ENCODE results near the gene CLECL1. TPM values are rescaled to one million over a fixed set of nuclear protein-coding genes. Genes with fewer than 3 reads are reported as not detected.

CLECL1 gene
- total and polyA plus RNA-seq, 12 donors: 0.25 to 3.6 (median 0.54) TPM; not detected in 9

DNA sequence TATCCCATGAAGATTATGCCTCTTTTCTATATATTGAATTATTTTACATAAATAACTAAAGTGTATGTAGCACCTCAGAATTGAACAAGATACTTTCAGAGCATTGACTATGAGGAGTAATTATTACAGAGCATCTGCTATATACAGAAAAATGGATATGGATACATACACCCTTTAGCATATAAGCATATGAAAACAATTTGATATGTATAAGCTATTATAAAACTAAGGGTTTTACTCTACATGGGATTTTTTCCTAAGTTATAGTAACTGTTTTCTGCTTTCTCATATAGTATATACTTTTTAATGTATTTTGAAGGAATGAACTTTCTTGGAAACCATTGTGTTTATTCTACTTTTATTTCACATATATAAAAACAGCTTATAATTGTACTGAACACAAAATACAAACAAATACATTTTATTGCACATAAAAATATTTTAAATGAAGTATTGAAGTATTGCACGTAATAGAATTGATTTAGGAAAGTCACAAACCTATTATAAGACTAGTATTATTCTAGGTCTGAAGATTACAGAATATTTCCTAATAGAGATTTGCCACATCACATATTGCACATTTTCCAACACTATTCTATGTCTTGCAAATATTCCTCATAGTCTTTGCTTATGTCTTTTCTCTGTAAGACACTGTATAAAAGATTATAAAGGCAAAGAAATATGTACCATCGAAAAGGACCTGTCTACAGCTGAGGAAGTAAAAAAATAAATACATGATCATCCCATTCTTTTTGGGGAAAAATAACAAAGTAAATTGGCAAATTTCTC is 19.4 kb upstream of the CLECL1 start:
- no peaks in the 10 kb centered on the region for H3K9me3 ChIP-seq
- no peak overlapping the region for H3K27ac ChIP-seq
- peaks cover 0 to 14% (median 0%) of the 10 kb centered on the region in 9 donors for H3K4me1 ChIP-seq
- no peak overlapping the region for H3K4me3 ChIP-seq
- no peaks in the 10 kb centered on the region for H3K27me3 ChIP-seq
- ATAC-seq (no peak), DNase-seq (no peak)
- H3K36me3 ChIP-seq: peaks cover 0 to 39% (median 0%) of the 10 kb centered on the region in 9 donors
- WGBS, 2 donors: 91 to 96% methylated on average over 2 of the region's 2 CpGs
- intact Hi-C loops (cut with DNase I): loop anchor here in 7 of 10 donors (2.0 to 5.0 kb wide), 7 partner anchors 40 to 390 kb away; no protein-coding TSS in a partner anchor
- no peak for TF ChIP-seq CTCF (IDR thresholded peaks at IDR 0.05)

GRCh38 chr12:9751204-9752144 is 18.6 kb upstream of the CLECL1 start:
- DNase-seq: no peak

DNA sequence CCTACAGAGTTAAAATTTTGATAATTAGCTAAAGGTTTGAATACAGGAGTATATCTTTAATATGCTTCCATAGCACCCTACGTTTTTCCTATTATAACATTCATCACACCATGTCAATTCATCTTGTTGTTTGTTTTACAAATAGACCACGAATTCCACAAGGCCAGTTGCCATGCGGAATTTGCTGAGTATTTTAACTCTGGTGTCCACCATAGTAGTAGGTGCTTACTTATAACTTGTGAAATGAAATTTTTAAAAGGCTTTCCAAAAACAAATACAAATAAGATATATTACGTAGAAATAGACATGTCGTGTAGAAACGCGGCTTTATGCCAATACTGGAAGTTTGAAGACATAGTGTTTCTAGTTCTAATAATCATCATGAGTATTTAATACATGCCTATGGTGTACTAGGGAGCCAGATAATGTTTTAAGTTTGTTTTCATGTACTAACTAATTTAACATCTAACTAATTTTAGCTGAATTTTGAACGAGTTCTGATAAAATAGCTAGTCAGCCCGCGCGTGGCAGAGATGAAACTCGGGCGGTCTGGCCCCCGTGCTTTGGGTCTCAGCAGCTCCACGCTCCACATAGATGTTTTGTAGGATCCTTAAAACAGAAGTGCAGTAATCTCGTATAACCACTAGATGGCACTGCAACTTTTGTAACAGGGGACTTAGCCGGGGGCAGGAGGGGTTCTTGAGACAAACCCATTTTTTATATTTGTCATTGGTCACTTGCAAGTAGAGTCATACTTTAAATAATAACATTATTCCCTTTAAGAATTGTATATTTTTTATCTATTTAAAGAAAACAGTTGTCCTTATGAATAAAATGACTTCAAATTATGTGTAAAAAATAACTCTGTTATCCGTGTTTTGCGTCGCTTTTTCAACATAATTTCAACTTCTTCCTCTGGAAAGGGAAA is 17.6 kb upstream of the CLECL1 start:
- no peaks in the 10 kb centered on the region for H3K27me3 ChIP-seq
- no peaks in the 10 kb centered on the region for H3K9me3 ChIP-seq
- intact Hi-C loops (cut with DNase I): loop anchor here in 8 of 10 donors (2.0 to 5.0 kb wide), 9 partner anchors 42 to 392 kb away; no protein-coding TSS in a partner anchor
- peak; percentile 68 to 91 (median 84) for TF ChIP-seq CTCF (IDR thresholded peaks at IDR 0.05)
- no peak overlapping the region for H3K27ac ChIP-seq
- peaks cover 0 to 14% (median 0%) of the 10 kb centered on the region in 9 donors for H3K4me1 ChIP-seq
- H3K4me3 ChIP-seq: peak overlapping the region in 6 of 10 donors; percentile 6 to 29 (median 19)
- ATAC-seq: peak in 7 of 8 donors; percentile 71 to 92 (median 78)
- peak in 1 of 2 donors; percentile 48 for DNase-seq
- 21 to 22% methylated on average over 20 of the region's 20 CpGs for WGBS, 2 donors
- peaks cover 0 to 28% (median 0%) of the 10 kb centered on the region in 9 donors for H3K36me3 ChIP-seq

More at GRCh38 chr12:9751204-9752144, 18.6 kb upstream of the CLECL1 start:
- peaks cover 0 to 37% (median 0%) of the 10 kb centered on the region in 9 donors for H3K36me3 ChIP-seq
- peaks cover 0 to 14% (median 0%) of the 10 kb centered on the region in 9 donors for H3K4me1 ChIP-seq
- 56 to 66% methylated on average over 9 of the region's 9 CpGs for WGBS, 2 donors
- H3K9me3 ChIP-seq: no peaks in the 10 kb centered on the region
- peak in 3 of 9 donors; percentile 23 to 42 (median 35) for TF ChIP-seq CTCF (IDR thresholded peaks at IDR 0.05)
- H3K27me3 ChIP-seq: no peaks in the 10 kb centered on the region
- intact Hi-C loops (cut with DNase I): loop anchor here in 8 of 10 donors (2.0 to 5.0 kb wide), 9 partner anchors 41 to 391 kb away; no protein-coding TSS in a partner anchor
- ATAC-seq: peak in 3 of 8 donors; percentile 58 to 80 (median 72)
- H3K4me3 ChIP-seq: peak overlapping the region in 5 of 10 donors; percentile 6 to 29 (median 20)
- no peak overlapping the region for H3K27ac ChIP-seq
